RWPE2 (cell line): Measurements from ENCODE around the gene PIK3R1.

Source experiments
- ATAC-seq: fragments of 200-7000 bp; cut with Tn5 transposase; 3 replicates; pipeline ENCODE4 v1.9.1; 2021; ENCODE audit warnings: low read depth
- DNase-seq: peaks from one replicate; pipeline ENCODE4 v3.0.0-alpha.2; 2020; ENCODE audit warnings: low spot score
- H3K27ac ChIP-seq: fragments of 450-650 bp; 2 replicates; pipeline ENCODE4 v1.5.1; 2017; ENCODE audit warnings: mild to moderate bottlenecking; ENCODE audit not compliant: poor library complexity, severe bottlenecking
- H3K27me3 ChIP-seq: fragments of 250-450 bp; sonication (Bioruptor Pico); 2 replicates; pipeline ENCODE4 v1.5.1; 2021; ENCODE audit warnings: mild to moderate bottlenecking, moderate library complexity; ENCODE audit not compliant: insufficient read depth, poor library complexity, severe bottlenecking
- H3K36me3 ChIP-seq: fragments of 250-450 bp; sonication (Bioruptor Pico); 2 replicates; pipeline ENCODE4 v1.5.1; 2020; ENCODE audit warnings: low read depth, mild to moderate bottlenecking, moderate library complexity
- H3K4me1 ChIP-seq: fragments of 250-450 bp; sonication (Bioruptor Pico); 2 replicates; pipeline ENCODE4 v1.5.1; 2021; ENCODE audit warnings: mild to moderate bottlenecking, moderate library complexity; ENCODE audit not compliant: insufficient read depth, poor library complexity, severe bottlenecking
- H3K4me3 ChIP-seq: fragments of 250-450 bp; sonication (Bioruptor Pico); 2 replicates; pipeline ENCODE4 v1.5.1; 2021; ENCODE audit warnings: mild to moderate bottlenecking, moderate library complexity; ENCODE audit not compliant: severe bottlenecking
- H3K9me3 ChIP-seq: fragments of 250-450 bp; sonication (Bioruptor Pico); 2 replicates; pipeline ENCODE4 v1.5.1; 2021; ENCODE audit warnings: mild to moderate bottlenecking, moderate library complexity; ENCODE audit not compliant: severe bottlenecking
- TF ChIP-seq, protein P1 (sequence below): fragments of 450-650 bp; IDR thresholded peaks from one replicate; pipeline ENCODE4 v1.5.1; 2017; ENCODE audit warnings: mild to moderate bottlenecking, moderate library complexity; ENCODE audit not compliant: poor library complexity, severe bottlenecking

The PIK3R1 gene

DNA sequence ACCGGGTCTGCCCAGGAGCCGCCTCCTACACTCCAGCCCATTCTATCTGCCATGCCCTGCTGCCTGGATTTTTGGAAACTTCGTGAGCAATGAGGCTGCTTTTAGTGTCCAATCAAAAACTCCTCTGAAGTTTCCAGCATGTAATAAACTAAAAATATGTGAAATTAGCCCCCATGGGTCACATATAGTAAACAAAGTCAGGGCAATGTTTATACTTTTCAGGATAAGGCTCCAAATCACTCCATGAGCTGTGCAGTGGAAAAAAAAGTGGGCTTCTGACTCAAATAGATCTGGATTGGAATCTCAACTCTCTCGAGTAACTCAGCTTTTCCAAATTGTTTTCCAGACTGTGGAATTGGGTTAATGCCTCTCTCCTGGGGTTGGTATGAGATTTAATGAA is 68.2 kb downstream of the PIK3R1 start:
- no peak for ATAC-seq
- Histone ChIP-seq H3K27ac (no peak overlapping the region), H3K36me3 (peaks cover 83% of the 10 kb centered on the region), H3K4me1 (peaks cover 16% of the 10 kb centered on the region), H3K27me3 (no peaks in the 10 kb centered on the region), H3K9me3 (no peaks in the 10 kb centered on the region), H3K4me3 (no peak overlapping the region)
- TF ChIP-seq, protein P1, sequence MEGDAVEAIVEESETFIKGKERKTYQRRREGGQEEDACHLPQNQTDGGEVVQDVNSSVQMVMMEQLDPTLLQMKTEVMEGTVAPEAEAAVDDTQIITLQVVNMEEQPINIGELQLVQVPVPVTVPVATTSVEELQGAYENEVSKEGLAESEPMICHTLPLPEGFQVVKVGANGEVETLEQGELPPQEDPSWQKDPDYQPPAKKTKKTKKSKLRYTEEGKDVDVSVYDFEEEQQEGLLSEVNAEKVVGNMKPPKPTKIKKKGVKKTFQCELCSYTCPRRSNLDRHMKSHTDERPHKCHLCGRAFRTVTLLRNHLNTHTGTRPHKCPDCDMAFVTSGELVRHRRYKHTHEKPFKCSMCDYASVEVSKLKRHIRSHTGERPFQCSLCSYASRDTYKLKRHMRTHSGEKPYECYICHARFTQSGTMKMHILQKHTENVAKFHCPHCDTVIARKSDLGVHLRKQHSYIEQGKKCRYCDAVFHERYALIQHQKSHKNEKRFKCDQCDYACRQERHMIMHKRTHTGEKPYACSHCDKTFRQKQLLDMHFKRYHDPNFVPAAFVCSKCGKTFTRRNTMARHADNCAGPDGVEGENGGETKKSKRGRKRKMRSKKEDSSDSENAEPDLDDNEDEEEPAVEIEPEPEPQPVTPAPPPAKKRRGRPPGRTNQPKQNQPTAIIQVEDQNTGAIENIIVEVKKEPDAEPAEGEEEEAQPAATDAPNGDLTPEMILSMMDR, result no peak
- no peak for DNase-seq

DNA sequence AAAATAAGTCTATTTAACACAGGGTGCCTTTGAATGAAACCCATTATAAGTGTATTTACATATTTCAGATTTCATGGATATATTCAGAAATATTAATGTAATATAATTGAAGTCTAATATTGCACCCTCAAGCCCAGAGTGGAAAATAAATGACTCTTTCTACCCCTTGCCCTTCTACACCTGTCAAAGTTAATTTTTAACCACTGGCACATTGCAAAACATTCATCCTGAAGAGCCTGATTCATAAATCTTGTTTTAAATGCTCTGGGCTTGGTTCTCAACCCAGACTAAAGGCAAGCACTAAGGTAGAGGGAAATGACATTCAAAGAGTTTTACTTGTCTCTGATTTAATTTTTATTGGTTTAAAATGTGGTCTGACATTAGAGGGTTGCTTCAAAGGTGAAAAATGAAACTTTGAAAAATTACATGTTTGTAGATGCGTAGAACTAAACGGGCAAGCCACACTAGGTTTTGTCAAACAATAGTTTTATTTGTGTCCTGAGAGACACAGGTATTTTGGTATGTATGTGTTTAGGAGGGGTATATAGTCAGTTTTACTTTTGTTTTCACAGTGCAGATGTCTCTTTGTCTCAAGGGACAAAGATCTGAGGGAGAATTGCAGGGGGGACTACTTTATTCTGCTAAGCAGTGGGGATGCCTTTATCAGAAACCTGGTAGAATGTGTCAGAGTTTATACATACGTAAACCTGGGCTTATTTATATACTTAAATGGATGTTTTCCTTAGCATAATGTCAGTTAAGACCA is 69.7 kb downstream of the PIK3R1 start:
- ATAC-seq (no peak), DNase-seq (no peak)
- H3K9me3 ChIP-seq, result no peaks in the 10 kb centered on the region

DNA sequence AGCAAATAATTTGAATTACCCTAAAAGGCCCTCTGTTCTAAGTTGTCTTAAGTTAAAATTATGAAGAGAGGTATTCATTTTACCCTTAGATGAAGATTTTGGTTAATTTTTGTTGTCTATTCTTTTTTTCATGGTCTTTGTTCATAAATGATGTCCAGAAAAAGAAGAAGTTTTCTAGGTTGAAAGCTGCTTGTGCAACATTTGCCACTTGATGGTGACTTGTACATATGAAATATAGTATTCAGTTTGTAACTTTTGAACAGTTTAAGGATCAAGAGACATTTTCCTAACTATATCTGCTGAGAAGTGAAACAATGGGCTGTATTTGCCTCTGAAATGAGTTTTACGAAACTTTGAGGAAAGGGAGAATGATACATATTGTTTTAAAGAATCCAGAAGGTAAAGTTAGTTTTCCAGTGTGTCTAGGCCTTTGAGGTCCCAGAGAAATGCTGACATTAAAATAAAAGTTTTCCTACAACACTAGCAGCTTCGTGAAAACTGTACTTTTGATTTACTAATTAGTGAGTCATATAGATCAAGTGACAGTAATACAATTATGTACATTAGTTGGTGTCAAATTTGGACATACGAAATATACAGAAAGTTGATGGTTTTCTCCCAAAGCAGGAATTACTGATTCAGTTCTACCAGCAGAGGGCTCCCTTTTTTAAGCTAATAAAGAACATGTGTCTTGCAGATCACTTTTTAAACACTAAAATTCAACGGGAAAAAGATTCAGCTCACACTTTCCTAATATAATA is 70.5 kb downstream of the PIK3R1 start:
- Histone ChIP-seq H3K4me3 (no peak overlapping the region), H3K27ac (no peak overlapping the region), H3K9me3 (no peaks in the 10 kb centered on the region), H3K4me1 (peaks cover 25% of the 10 kb centered on the region), H3K27me3 (no peaks in the 10 kb centered on the region), H3K36me3 (peaks cover 72% of the 10 kb centered on the region)
- ATAC-seq (no peak), DNase-seq (no peak)
- TF ChIP-seq, protein P1, result peak; percentile 94

More for the DNA sequence above, 69.7 kb downstream of the PIK3R1 start:
- no peak overlapping the region for H3K27ac ChIP-seq
- peaks cover 24% of the 10 kb centered on the region for H3K4me1 ChIP-seq
- no peaks in the 10 kb centered on the region for H3K27me3 ChIP-seq
- no peak overlapping the region for H3K4me3 ChIP-seq
- peaks cover 74% of the 10 kb centered on the region for H3K36me3 ChIP-seq
- TF ChIP-seq, protein P1, result no peak

DNA sequence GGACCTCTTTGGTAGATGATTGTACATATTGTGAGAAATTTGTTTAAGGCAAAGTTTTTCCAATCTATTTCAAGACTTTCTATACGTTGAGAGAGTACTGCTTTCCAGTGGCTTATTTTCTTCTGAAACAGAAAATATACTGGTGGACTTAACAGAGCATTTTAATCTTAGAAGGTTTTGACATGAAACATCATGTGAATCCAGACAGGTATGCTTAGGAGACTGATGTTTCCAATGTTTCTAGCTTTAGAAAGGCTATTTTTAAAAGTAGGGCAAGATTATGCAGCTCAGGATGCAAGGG is 71.0 kb downstream of the PIK3R1 start:
- peaks cover 72% of the 10 kb centered on the region for H3K36me3 ChIP-seq
- DNase-seq, result no peak
- H3K27me3 ChIP-seq, result no peaks in the 10 kb centered on the region
- TF ChIP-seq, protein P1, result peak; percentile 71
- H3K9me3 ChIP-seq, result no peaks in the 10 kb centered on the region
- H3K4me1 ChIP-seq, result peaks cover 25% of the 10 kb centered on the region
- no peak overlapping the region for H3K4me3 ChIP-seq
- H3K27ac ChIP-seq, result no peak overlapping the region
- ATAC-seq, result no peak

DNA sequence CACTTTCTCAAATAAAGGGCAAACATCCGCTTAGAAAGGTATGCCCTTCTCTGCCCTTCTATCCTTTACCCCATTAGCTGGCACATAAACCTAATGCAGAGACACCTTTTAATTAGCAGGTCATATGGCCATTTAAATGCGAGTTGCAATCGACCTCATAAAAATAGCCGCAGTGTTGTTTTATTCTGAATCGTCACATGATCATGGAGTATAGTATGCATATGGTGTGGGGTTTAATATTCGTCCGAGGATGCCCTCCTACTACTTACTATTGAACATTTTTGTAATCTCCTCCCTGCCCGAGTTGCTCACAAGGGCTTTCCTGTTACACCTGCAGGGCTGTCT is 72.0 kb downstream of the PIK3R1 start:
- TF ChIP-seq, protein P1, result no peak
- no peak for DNase-seq
- Histone ChIP-seq H3K9me3 (no peaks in the 10 kb centered on the region), H3K27me3 (no peaks in the 10 kb centered on the region), H3K36me3 (peaks cover 72% of the 10 kb centered on the region), H3K4me3 (peak overlapping the region; percentile 22), H3K4me1 (peaks cover 25% of the 10 kb centered on the region), H3K27ac (peak overlapping the region; percentile 34)
- no peak for ATAC-seq
